ENCODE data around the gene CEND1.

GRCh38 chr11:826836-827145 lies 36.9 kb upstream of the CEND1 start:
- TF ChIP-seq CTCF (optimal IDR thresholded peaks at IDR 0.05 in 1 of 3, IDR thresholded peaks at IDR 0.05 in 1 of 3, conservative IDR thresholded peaks at IDR 0.05 in 1 of 3; ENCODE audit: extremely low read depth in 1 of 3, insufficient read depth in 2 of 3, low read length in 3 of 3) (no peak), EZH2 (IDR thresholded peaks at IDR 0.05; ENCODE audit: low read length) (no peak)

Measured in keratinocyte (primary cell).